Endodermal cell (in vitro differentiated cells): ENCODE measurements around the gene LPA. TPM values are rescaled to one million over a fixed set of nuclear protein-coding genes. Genes with fewer than 3 reads are reported as not detected.
"Not testable (repeated sequence)": the region's sequence is repeated elsewhere in the genome, so short reads cannot be mapped to it uniquely, and the experiment has no call there.

Experiments
- DNase-seq: peaks from one replicate; pipeline ENCODE4 v3.0.0-alpha.2; 2017
- H3K27ac ChIP-seq: 2 replicates; pipeline ENCODE4 v1.5.1; 2013; ENCODE audit warnings: mild to moderate bottlenecking, low read depth, low read length, moderate library complexity
- H3K27me3 ChIP-seq: 2 replicates; pipeline ENCODE4 v1.6.1; 2013; ENCODE audit warnings: mild to moderate bottlenecking, low read length, moderate library complexity; ENCODE audit not compliant: insufficient read depth, control insufficient read depth, poor library complexity, severe bottlenecking
- H3K36me3 ChIP-seq: 2 replicates; pipeline ENCODE4 v1.7.0; 2013; ENCODE audit warnings: mild to moderate bottlenecking, low read length, moderate library complexity; ENCODE audit not compliant: control insufficient read depth, insufficient read depth
- H3K4me1 ChIP-seq: one replicate; pipeline ENCODE4 v1.7.0; 2013; ENCODE audit warnings: low read length; ENCODE audit not compliant: control insufficient read depth, insufficient read depth
- H3K4me3 ChIP-seq: 2 replicates; pipeline ENCODE4 v1.5.1; 2013; ENCODE audit warnings: mild to moderate bottlenecking, low read length, moderate library complexity
- H3K9ac ChIP-seq: 2 replicates; pipeline ENCODE4 v1.6.1; 2013; ENCODE audit warnings: mild to moderate bottlenecking, low read length, moderate library complexity; ENCODE audit not compliant: poor library complexity, severe bottlenecking; ENCODE audit errors: extremely low read depth
- H3K9me3 ChIP-seq: 2 replicates; pipeline ENCODE4 v1.6.1; 2013; ENCODE audit warnings: mild to moderate bottlenecking, low read length, moderate library complexity; ENCODE audit not compliant: control insufficient read depth
- H3K27ac Mint-ChIP-seq: 2 replicates; pipeline ENCODE4 v1.8.0; 2020; ENCODE audit warnings: mixed read lengths
- H3K27me3 Mint-ChIP-seq: 2 replicates; pipeline ENCODE4 v1.8.0; 2021; ENCODE audit warnings: mild to moderate bottlenecking, mixed read lengths; ENCODE audit not compliant: insufficient read depth
- H3K36me3 Mint-ChIP-seq: 2 replicates; pipeline ENCODE4 v1.8.0; 2020; ENCODE audit warnings: low read depth, mixed read lengths
- H3K4me1 Mint-ChIP-seq: 2 replicates; pipeline ENCODE4 v1.8.0; 2020; ENCODE audit warnings: mixed read lengths
- H3K4me3 Mint-ChIP-seq: 2 replicates; pipeline ENCODE4 v1.8.0; 2020; ENCODE audit warnings: mild to moderate bottlenecking, moderate library complexity, mixed read lengths
- H3K9me3 Mint-ChIP-seq: 2 replicates; pipeline ENCODE4 v1.8.0; 2020; ENCODE audit warnings: mild to moderate bottlenecking, mixed read lengths
- WGBS, 2 experiments: methylation state at CpG; one replicate each; pipeline versions ENCODE4 v1.1.5 to v1.1.7; 2013; ENCODE audit warnings: missing lambda C conversion rate in 2 of 2, mixed read lengths in 1 of 2; ENCODE audit not compliant: insufficient coverage in 1 of 2, insufficient read length in 1 of 2; 5-methylcytosine and 5-hydroxymethylcytosine counted together
- total RNA-seq, 2 donors: library from RNA; stranded (reverse); fragmentation: NEBNext Ultra II Directional in 1 of 2; extraction: Animal tissue kit (Norgen Biotek cat#: 25700) in 1 of 2; gene quantifications; 2 replicates in 1 of 2; 3 replicates in 1 of 2; pipeline ENCODE4 v1.2.1, GENCODE V29; 2021
- TF ChIP-seq, protein P1 (sequence below): fragments of 200-600 bp; sonication (generic); conservative IDR thresholded peaks from 2 replicates; pipeline ENCODE4 v1.5.0; 2021; ENCODE audit warnings: antibody characterized with exemption, mild to moderate bottlenecking

The LPA gene
- total RNA-seq, 2 donors from 2014 or later, result 0.46 to 3.6 TPM

DNA sequence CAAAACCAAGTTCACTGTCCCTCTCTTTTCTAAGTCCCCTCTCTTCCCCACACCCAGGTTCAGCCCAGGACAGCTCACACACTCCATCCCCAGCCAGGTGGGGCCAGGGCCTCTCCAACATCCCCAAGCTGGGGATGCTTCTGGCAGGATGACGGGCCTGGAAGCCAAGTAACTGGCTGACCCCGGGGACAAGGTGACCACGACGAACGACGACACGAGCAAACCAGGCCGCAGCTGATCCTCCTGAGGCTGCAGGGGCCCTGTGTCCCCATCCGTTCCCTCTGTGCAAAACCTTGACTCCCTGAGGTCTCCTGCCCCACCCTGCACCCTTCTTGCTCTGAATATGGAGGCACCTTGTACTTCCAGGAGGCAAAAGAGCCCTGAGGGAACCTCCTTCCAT lies 26.4 kb upstream of the LPA start:
- WGBS, 2 experiments, result 79 to 94% methylated on average over 2 to 9 of the region's 9 CpGs
- H3K27ac ChIP-seq, result no peak overlapping the region
- peaks cover 12% of the 10 kb centered on the region for H3K9me3 Mint-ChIP-seq
- H3K27me3 ChIP-seq, result no peaks in the 10 kb centered on the region
- H3K36me3 ChIP-seq, result no peaks in the 10 kb centered on the region
- peaks cover 4% of the 10 kb centered on the region for H3K36me3 Mint-ChIP-seq
- H3K27me3 Mint-ChIP-seq, result peaks cover 4% of the 10 kb centered on the region
- DNase-seq, result no peak
- H3K4me3 ChIP-seq, result no peak overlapping the region
- H3K4me3 Mint-ChIP-seq, result no peak overlapping the region
- no peaks in the 10 kb centered on the region for H3K4me1 ChIP-seq
- TF ChIP-seq, protein P1, sequence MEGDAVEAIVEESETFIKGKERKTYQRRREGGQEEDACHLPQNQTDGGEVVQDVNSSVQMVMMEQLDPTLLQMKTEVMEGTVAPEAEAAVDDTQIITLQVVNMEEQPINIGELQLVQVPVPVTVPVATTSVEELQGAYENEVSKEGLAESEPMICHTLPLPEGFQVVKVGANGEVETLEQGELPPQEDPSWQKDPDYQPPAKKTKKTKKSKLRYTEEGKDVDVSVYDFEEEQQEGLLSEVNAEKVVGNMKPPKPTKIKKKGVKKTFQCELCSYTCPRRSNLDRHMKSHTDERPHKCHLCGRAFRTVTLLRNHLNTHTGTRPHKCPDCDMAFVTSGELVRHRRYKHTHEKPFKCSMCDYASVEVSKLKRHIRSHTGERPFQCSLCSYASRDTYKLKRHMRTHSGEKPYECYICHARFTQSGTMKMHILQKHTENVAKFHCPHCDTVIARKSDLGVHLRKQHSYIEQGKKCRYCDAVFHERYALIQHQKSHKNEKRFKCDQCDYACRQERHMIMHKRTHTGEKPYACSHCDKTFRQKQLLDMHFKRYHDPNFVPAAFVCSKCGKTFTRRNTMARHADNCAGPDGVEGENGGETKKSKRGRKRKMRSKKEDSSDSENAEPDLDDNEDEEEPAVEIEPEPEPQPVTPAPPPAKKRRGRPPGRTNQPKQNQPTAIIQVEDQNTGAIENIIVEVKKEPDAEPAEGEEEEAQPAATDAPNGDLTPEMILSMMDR, result no peak
- peaks cover 4% of the 10 kb centered on the region for H3K9me3 ChIP-seq
- no peak overlapping the region for H3K27ac Mint-ChIP-seq
- no peak overlapping the region for H3K9ac ChIP-seq
- H3K4me1 Mint-ChIP-seq, result no peaks in the 10 kb centered on the region

DNA sequence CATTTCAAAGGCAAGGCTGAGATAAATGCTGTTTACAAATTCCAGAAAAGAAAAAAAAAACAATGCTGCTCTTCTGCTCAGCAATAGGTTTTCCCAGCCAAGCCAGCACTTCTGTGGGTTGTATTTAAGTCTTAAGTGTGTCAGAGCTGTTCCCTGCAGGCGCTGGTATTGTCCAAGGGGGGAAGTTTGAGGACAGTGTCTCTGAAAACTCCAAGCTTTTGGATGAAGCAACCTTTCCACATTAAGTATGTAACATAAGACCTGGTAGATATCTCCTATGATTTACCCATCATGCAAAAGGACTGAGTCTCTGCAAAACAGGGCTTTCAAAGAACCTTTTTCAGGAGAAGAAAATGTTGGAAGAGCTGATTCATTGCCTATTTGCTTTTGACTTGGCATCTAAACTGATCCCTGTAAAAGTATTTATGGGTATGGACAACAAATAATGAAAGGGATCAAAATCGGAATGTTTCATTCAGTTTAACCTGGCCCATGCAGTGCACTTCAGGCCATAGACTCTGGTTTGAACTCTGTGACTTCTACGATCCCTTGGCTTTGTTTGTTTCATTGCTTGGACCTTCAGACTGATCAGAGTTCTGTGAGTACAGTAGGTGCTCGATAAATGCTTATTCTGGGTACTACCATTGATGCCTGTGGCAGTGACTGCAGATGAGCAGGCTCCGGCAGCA lies 21.8 kb upstream of the LPA start:
- Histone ChIP-seq H3K27me3 (no peaks in the 10 kb centered on the region), H3K9me3 (peaks cover 4% of the 10 kb centered on the region), H3K4me1 (no peaks in the 10 kb centered on the region), H3K4me3 (peak overlapping the region; percentile 23), H3K36me3 (no peaks in the 10 kb centered on the region), H3K27ac (no peak overlapping the region), H3K9ac (no peak overlapping the region)
- TF ChIP-seq, protein P1, result no peak
- 91 to 93% methylated on average over 3 to 5 of the region's 5 CpGs for WGBS, 2 experiments
- no peak overlapping the region for H3K4me3 Mint-ChIP-seq
- no peak overlapping the region for H3K27ac Mint-ChIP-seq
- no peaks in the 10 kb centered on the region for H3K27me3 Mint-ChIP-seq
- H3K4me1 Mint-ChIP-seq, result no peaks in the 10 kb centered on the region
- H3K9me3 Mint-ChIP-seq, result peaks cover 9% of the 10 kb centered on the region
- H3K36me3 Mint-ChIP-seq, result peaks cover 4% of the 10 kb centered on the region
- no peak for DNase-seq

DNA sequence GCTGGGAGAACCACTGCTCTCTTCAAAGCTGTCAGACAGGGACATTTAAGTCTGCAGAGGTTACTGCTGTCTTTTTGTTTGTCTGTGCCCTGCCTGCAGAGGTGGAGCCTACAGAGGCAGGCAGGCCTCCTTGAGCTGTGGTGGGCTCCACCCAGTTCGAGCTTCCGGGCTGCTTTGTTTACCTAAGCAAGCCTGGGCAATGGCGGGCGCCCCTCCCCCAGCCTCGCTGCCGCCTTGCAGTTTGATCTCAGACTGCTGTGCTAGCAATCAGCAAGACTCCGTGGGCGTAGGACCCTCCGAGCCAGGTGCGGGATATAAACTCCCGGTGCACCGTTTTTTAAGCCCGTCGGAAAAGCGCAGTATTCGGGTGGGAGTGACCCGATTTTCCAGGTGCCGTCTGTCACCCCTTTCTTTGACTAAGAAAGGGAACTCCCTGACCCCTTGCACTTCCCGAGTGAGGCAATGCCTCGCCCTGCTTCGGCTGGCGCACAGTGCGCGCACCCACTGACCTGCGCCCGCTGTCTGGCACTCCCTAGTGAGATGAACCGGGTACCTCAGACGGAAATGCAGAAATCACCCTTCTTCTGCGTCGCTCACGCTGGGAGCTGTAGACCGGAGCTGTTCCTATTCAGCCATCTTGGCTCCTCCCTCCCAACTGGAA lies 21.2 kb upstream of the LPA start:
- H3K36me3 Mint-ChIP-seq, H3K9me3 Mint-ChIP-seq, H3K4me1 ChIP-seq, H3K36me3 ChIP-seq, DNase-seq, H3K27me3 Mint-ChIP-seq, H3K27ac Mint-ChIP-seq, H3K4me1 Mint-ChIP-seq, H3K27me3 ChIP-seq, H3K9me3 ChIP-seq, H3K27ac ChIP-seq, H3K4me3 Mint-ChIP-seq, H3K9ac ChIP-seq: not testable (repeated sequence)
- peak overlapping the region; percentile 23 for H3K4me3 ChIP-seq
- WGBS, 2 experiments, result 90 to 96% methylated on average over 10 to 28 of the region's 32 CpGs
